ENCODE data around the gene PTPRN2. TPM values are rescaled to one million over a fixed set of nuclear protein-coding genes. Genes with fewer than 3 reads are reported as not detected.
"Not testable (repeated sequence)": the region's sequence is repeated elsewhere in the genome, so short reads cannot be mapped to it uniquely, and the experiment has no call there.

Gene PTPRN2
- total and polyA plus RNA-seq, 2 donors (not counting 3 experiments of a cell fraction or from before 2014, with no cell fraction given) = 0.62 to 0.88 TPM

DNA sequence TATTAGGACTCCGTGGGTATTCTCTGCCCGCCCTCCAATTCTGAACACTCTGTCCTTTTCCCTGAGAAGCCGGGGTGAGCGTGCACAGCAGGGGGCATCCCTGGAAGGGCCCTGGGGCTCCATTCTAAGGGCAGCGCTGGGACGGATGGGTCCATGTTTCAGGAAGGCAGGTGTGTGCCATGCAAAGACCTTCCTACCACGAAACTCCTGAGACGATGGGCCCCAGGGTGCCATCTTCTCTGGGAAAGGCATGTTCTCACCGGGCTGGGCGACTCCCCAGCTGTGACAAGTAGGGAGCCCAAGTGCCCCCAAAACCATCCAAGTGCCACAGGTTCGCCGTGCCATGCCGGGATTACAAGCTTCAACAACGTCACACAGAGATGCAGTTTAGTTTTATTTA is 994.1 kb downstream of the PTPRN2 start:
- POLR2A ChIA-PET = no interaction called here
- no peak for FAIRE-seq

DNA sequence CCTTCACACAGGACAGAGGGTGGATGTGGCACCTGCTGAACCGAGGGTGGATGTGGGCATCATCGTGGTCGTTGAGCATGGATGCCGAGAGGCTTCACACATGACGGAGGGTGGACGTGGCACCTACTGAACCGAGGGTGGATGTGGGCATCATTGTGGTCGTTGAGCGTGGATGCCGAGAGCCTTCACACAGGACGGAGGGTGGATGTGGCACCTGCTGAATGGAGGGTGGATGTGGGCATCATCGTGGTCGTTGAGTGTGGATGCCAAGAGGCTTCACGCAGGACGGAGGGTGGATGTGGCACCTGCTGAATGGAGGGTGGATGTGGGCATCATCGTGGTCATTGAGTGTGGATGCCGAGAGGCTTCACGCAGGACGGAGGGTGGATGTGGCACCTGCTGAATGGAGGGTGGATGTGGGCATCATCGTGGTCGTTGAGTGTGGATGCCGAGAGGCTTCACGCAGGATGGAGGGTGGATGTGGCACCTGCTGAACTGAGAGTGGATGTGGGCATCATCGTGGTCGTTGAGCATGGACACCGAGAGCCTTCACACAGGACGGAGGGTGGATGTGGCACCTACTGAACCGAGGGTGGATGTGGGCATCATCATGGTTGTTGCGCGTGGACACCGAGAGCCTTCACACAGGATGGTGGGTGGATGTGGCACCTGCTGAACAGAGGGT is 994.8 kb downstream of the PTPRN2 start:
- H3K79me2 ChIP-seq (ENCODE audit: control insufficient read depth, insufficient read depth, low read length); dilution Hi-C loops (cut with MboI; ENCODE audit: extremely low pct_ligation_motif_present, low sequenced_read_pairs); H3K4me3 ChIP-seq (replicated peaks in 1 of 3; ENCODE audit: insufficient read depth in 1 of 3, low read depth in 1 of 3, low read length in 3 of 3); FAIRE-seq; H3K9me1 ChIP-seq (replicated peaks; ENCODE audit: control insufficient read depth, extremely low read depth, insufficient read depth, low read length); CTCF ChIA-PET; H4K20me1 ChIP-seq (replicated peaks; ENCODE audit: control insufficient read depth, extremely low read depth, insufficient read depth, low read length); H3K27ac ChIP-seq (ENCODE audit: insufficient read depth, low read depth, low read length); BruUV-seq (replicated peaks); H3K9ac ChIP-seq (replicated peaks; ENCODE audit: extremely low read depth, insufficient read depth, low read length); POLR2A ChIA-PET; H3K4me2 ChIP-seq (ENCODE audit: insufficient read depth, low read length); H3K27me3 ChIP-seq (ENCODE audit: control insufficient read depth in 2 of 2, insufficient read depth in 2 of 2, low read length in 2 of 2); H3K36me3 ChIP-seq (ENCODE audit: control insufficient read depth in 2 of 2, extremely low read depth in 1 of 2, insufficient read depth in 2 of 2, low read length in 2 of 2); H2AFZ ChIP-seq (ENCODE audit: low read depth, low read length); DNase-seq (ENCODE audit: low read depth, low spot score); H3K9me3 ChIP-seq (replicated peaks; ENCODE audit: control insufficient read depth, insufficient read depth, low read length); intact Hi-C loops (cut with micrococcal nuclease); H3K4me1 ChIP-seq (ENCODE audit: control insufficient read depth, extremely low read depth, insufficient read depth, low read length): not testable (repeated sequence)

More for the DNA sequence above, 994.1 kb downstream of the PTPRN2 start:
- no peaks in the 10 kb centered on the region for H4K20me1 ChIP-seq (replicated peaks; ENCODE audit: control insufficient read depth, extremely low read depth, insufficient read depth, low read length)
- no peak overlapping the region for H3K9ac ChIP-seq (replicated peaks; ENCODE audit: extremely low read depth, insufficient read depth, low read length)
- no peak overlapping the region for H2AFZ ChIP-seq (ENCODE audit: low read depth, low read length)
- TF ChIP-seq, protein P1, sequence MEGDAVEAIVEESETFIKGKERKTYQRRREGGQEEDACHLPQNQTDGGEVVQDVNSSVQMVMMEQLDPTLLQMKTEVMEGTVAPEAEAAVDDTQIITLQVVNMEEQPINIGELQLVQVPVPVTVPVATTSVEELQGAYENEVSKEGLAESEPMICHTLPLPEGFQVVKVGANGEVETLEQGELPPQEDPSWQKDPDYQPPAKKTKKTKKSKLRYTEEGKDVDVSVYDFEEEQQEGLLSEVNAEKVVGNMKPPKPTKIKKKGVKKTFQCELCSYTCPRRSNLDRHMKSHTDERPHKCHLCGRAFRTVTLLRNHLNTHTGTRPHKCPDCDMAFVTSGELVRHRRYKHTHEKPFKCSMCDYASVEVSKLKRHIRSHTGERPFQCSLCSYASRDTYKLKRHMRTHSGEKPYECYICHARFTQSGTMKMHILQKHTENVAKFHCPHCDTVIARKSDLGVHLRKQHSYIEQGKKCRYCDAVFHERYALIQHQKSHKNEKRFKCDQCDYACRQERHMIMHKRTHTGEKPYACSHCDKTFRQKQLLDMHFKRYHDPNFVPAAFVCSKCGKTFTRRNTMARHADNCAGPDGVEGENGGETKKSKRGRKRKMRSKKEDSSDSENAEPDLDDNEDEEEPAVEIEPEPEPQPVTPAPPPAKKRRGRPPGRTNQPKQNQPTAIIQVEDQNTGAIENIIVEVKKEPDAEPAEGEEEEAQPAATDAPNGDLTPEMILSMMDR (IDR thresholded peaks at IDR 0.05; ENCODE audit: extremely low read depth in 1 of 2, insufficient read depth in 1 of 2, low read depth in 1 of 2, low read length in 2 of 2) = no peak
- TF ChIP-seq, protein P2, sequence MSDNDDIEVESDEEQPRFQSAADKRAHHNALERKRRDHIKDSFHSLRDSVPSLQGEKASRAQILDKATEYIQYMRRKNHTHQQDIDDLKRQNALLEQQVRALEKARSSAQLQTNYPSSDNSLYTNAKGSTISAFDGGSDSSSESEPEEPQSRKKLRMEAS (IDR thresholded peaks at IDR 0.05; ENCODE audit: insufficient read depth, insufficient read length) = no peak
- TF ChIP-seq GATA2 (IDR thresholded peaks at IDR 0.05; ENCODE audit: insufficient read depth, insufficient read length, low read depth, low read length) = no peak
- no peak for TF ChIP-seq POLR2AphosphoS5 (IDR thresholded peaks at IDR 0.05; ENCODE audit: insufficient read depth, low read depth, low read length)
- no peak for TF ChIP-seq POLR2A (IDR thresholded peaks at IDR 0.05; ENCODE audit: low read depth, low read length)
- no peak for TF ChIP-seq MYC (IDR thresholded peaks at IDR 0.05; ENCODE audit: low read depth, low read length)
- no peak for TF ChIP-seq FOS (IDR thresholded peaks at IDR 0.05; ENCODE audit: borderline replicate concordance, insufficient read depth, low read length)
- no peak for TF ChIP-seq EZH2 (IDR thresholded peaks at IDR 0.05; ENCODE audit: borderline replicate concordance, low read depth, low read length, severe bottlenecking)
- TF ChIP-seq JUN (IDR thresholded peaks at IDR 0.05; ENCODE audit: borderline replicate concordance, insufficient read depth, insufficient read length, low read depth) = no peak
- no peak overlapping the region for H3K4me2 ChIP-seq (ENCODE audit: insufficient read depth, low read length)
- no peaks in the 10 kb centered on the region for H3K27me3 ChIP-seq (ENCODE audit: control insufficient read depth in 2 of 2, insufficient read depth in 2 of 2, low read length in 2 of 2)
- intact Hi-C loops (cut with micrococcal nuclease) = no loop called here
- no peaks in the 10 kb centered on the region for H3K4me1 ChIP-seq (ENCODE audit: control insufficient read depth, extremely low read depth, insufficient read depth, low read length)
- H3K36me3 ChIP-seq (ENCODE audit: control insufficient read depth in 2 of 2, extremely low read depth in 1 of 2, insufficient read depth in 2 of 2, low read length in 2 of 2) = no peaks in the 10 kb centered on the region
- H3K9me3 ChIP-seq (replicated peaks; ENCODE audit: control insufficient read depth, insufficient read depth, low read length) = no peaks in the 10 kb centered on the region
- H3K27ac ChIP-seq (ENCODE audit: insufficient read depth, low read depth, low read length) = no peak overlapping the region
- no peaks in the 10 kb centered on the region for H3K9me1 ChIP-seq (replicated peaks; ENCODE audit: control insufficient read depth, extremely low read depth, insufficient read depth, low read length)
- no TSS peak for BruUV-seq (replicated peaks)
- no peak overlapping the region for H3K4me3 ChIP-seq (replicated peaks in 1 of 3; ENCODE audit: insufficient read depth in 1 of 3, low read depth in 1 of 3, low read length in 3 of 3)
- DNase-seq (ENCODE audit: low read depth, low spot score) = no peak
- CTCF ChIA-PET = no interaction called here
- dilution Hi-C loops (cut with MboI; ENCODE audit: extremely low pct_ligation_motif_present, low sequenced_read_pairs) = no loop called here
- no peaks in the 10 kb centered on the region for H3K79me2 ChIP-seq (ENCODE audit: control insufficient read depth, insufficient read depth, low read length)

All from endothelial cell of umbilical vein (primary cell).